ENCODE results near the gene LMF1. TPM values are rescaled to one million over a fixed set of nuclear protein-coding genes. Genes with fewer than 3 reads are reported as not detected.

LMF1 gene
- total and polyA plus RNA-seq, 7 experiments from 2014 or later = 10.6 to 63.1 (median 41.3) TPM

- Mint-ChIP-seq H3K27ac (no peak overlapping the region), H3K4me1 (no peaks in the 10 kb centered on the region), H3K9me3 (no peaks in the 10 kb centered on the region), H3K27me3 (peaks cover 0 to 2% (median 0%) of the 10 kb centered on the region in 5 donors), H3K4me3 (no peak overlapping the region), H3K36me3 (no peaks in the 10 kb centered on the region)
- no peak for ATAC-seq
- H3K9me3 ChIP-seq (ENCODE audit: control insufficient read depth in 2 of 3, low read length in 3 of 3) = no peaks in the 10 kb centered on the region
- no peak overlapping the region for H3K4me3 ChIP-seq (ENCODE audit: low read length)
- POLR2A ChIA-PET = no interaction called here
- DNase-seq = no peak
- H3K27me3 ChIP-seq (ENCODE audit: control insufficient read depth in 2 of 2, insufficient read depth in 2 of 2, low read length in 2 of 2) = no peaks in the 10 kb centered on the region
- intact Hi-C loops (cut with micrococcal nuclease) = no loop called here
- H3K27ac ChIP-seq (ENCODE audit: low read depth, low read length) = no peak overlapping the region
- H3K4me1 ChIP-seq (ENCODE audit: control insufficient read depth in 2 of 2, insufficient read depth in 2 of 2, low read length in 2 of 2) = no peaks in the 10 kb centered on the region
- CTCF ChIA-PET = no interaction called here
- H3K36me3 ChIP-seq (ENCODE audit: control insufficient read depth in 2 of 3, insufficient read depth in 3 of 3, low read length in 3 of 3) = peaks cover 0 to 3% (median 0%) of the 10 kb centered on the region in 3 experiments
These were observed 17.9 kb upstream of the LMF1 start for GRCh38 chr16:988471-989353.

DNA sequence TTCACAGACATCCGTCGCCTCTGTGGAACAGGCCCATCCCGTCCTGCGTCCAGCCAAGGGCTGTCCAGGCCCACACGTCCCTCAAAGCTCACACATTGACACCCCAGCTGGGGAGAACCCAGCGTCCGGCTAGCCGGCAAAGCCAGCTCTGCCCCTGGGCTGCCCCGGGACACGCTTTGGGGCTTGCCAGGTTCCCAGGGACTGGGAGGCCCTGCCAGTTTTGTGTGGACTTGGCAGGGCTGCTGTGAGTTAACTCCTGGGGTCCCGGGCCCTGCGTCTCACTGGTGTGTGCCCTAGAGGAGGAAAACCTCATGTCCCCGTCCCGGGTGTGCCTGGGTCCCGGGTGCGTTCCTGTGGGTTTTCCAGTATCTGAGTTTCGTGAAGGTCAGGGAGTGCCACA lies 17.1 kb upstream of the LMF1 start:
- Histone ChIP-seq H3K27me3 (ENCODE audit: control insufficient read depth in 2 of 2, insufficient read depth in 2 of 2, low read length in 2 of 2) (no peaks in the 10 kb centered on the region), H3K4me3 (ENCODE audit: low read length) (no peak overlapping the region), H3K27ac (ENCODE audit: low read depth, low read length) (no peak overlapping the region), H3K4me1 (ENCODE audit: control insufficient read depth in 2 of 2, insufficient read depth in 2 of 2, low read length in 2 of 2) (no peaks in the 10 kb centered on the region), H3K9me3 (ENCODE audit: control insufficient read depth in 2 of 3, low read length in 3 of 3) (no peaks in the 10 kb centered on the region), H3K36me3 (ENCODE audit: control insufficient read depth in 2 of 3, insufficient read depth in 3 of 3, low read length in 3 of 3) (peaks cover 0 to 3% (median 0%) of the 10 kb centered on the region in 3 experiments)
- Mint-ChIP-seq H3K36me3 (no peaks in the 10 kb centered on the region), H3K4me3 (no peak overlapping the region), H3K27me3 (peaks cover 0 to 6% (median 0%) of the 10 kb centered on the region in 5 donors), H3K27ac (no peak overlapping the region), H3K9me3 (no peaks in the 10 kb centered on the region), H3K4me1 (peaks cover 0 to 2% (median 0%) of the 10 kb centered on the region in 7 donors)
- intact Hi-C loops (cut with micrococcal nuclease) = no loop called here
- no peak for ATAC-seq
- ChIA-PET POLR2A (no interaction called here), CTCF (no interaction called here)
- no peak for DNase-seq

DNA sequence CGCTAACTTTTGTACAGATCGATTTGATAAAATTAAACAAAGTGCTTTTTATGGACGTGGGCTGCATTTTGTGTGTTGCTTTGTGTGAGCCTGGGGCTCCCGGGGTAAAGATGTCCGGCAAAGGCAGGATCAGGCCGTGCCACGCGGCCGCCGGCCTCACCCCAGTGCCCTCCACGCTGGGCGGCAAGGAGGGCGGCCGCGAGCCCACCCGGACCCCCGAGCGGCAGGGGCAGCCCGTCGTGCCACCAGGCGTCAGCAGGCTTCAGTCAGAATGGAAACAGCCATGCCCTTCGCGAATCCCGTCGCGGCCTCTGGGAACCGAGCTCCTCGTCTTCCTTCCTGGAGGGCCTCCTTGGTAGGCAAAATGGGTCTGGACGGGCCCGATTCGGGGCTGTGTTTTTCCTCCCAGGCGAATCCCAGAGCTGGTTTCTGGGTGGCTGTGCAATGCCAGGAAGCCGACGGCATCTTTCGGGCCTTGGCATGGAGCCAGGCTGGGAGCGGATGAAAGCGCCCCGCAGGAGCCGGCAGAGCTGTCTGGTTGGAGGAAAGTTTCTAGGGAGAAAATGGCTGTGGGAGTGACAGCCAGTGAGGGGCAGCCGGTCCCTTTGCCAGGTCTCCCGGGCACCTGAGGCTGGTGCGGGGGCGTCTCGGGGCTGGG lies 16.3 kb upstream of the LMF1 start:
- POLR2A ChIA-PET = no interaction called here

GRCh38 chr16:986411-986810 lies 15.6 kb upstream of the LMF1 start:
- Histone ChIP-seq H3K4me1 (ENCODE audit: control insufficient read depth in 2 of 2, insufficient read depth in 2 of 2, low read length in 2 of 2) (no peaks in the 10 kb centered on the region), H3K27me3 (ENCODE audit: control insufficient read depth in 2 of 2, insufficient read depth in 2 of 2, low read length in 2 of 2) (no peaks in the 10 kb centered on the region), H3K9me3 (ENCODE audit: control insufficient read depth in 2 of 3, low read length in 3 of 3) (no peaks in the 10 kb centered on the region), H3K4me3 (ENCODE audit: low read length) (no peak overlapping the region), H3K36me3 (ENCODE audit: control insufficient read depth in 2 of 3, insufficient read depth in 3 of 3, low read length in 3 of 3) (peaks cover 0 to 3% (median 0%) of the 10 kb centered on the region in 3 experiments), H3K27ac (ENCODE audit: low read depth, low read length) (no peak overlapping the region)
- peak overlapping the region in 1 of 9 donors; percentile 5 for H3K27ac Mint-ChIP-seq
- intact Hi-C loops (cut with micrococcal nuclease) = no loop called here
- ATAC-seq (no peak), DNase-seq (no peak)
- CTCF ChIA-PET = no interaction called here
- no peaks in the 10 kb centered on the region for H3K36me3 Mint-ChIP-seq
- POLR2A ChIA-PET = interaction anchor here (0.9 kb wide), 1 partner anchor 15 kb away, joined by 3 read pairs; the partner anchor contains the start of gene LMF1
- H3K4me1 Mint-ChIP-seq = peaks cover 0 to 5% (median 0%) of the 10 kb centered on the region in 7 donors
- peaks cover 0 to 10% (median 0%) of the 10 kb centered on the region in 5 donors for H3K27me3 Mint-ChIP-seq
- H3K4me3 Mint-ChIP-seq = no peak overlapping the region
- H3K9me3 Mint-ChIP-seq = no peaks in the 10 kb centered on the region

More for the DNA sequence above, 16.3 kb upstream of the LMF1 start:
- intact Hi-C loops (cut with micrococcal nuclease) = no loop called here
- no peaks in the 10 kb centered on the region for H3K36me3 Mint-ChIP-seq
- H3K27me3 ChIP-seq (ENCODE audit: control insufficient read depth in 2 of 2, insufficient read depth in 2 of 2, low read length in 2 of 2) = no peaks in the 10 kb centered on the region
- peaks cover 0 to 10% (median 0%) of the 10 kb centered on the region in 5 donors for H3K27me3 Mint-ChIP-seq
- H3K4me1 ChIP-seq (ENCODE audit: control insufficient read depth in 2 of 2, insufficient read depth in 2 of 2, low read length in 2 of 2) = no peaks in the 10 kb centered on the region
- peaks cover 0 to 3% (median 0%) of the 10 kb centered on the region in 3 experiments for H3K36me3 ChIP-seq (ENCODE audit: control insufficient read depth in 2 of 3, insufficient read depth in 3 of 3, low read length in 3 of 3)
- no peak overlapping the region for H3K4me3 ChIP-seq (ENCODE audit: low read length)
- no peak overlapping the region for H3K27ac Mint-ChIP-seq
- DNase-seq (no peak), ATAC-seq (no peak)
- H3K4me1 Mint-ChIP-seq = peaks cover 0 to 5% (median 0%) of the 10 kb centered on the region in 7 donors
- H3K27ac ChIP-seq (ENCODE audit: low read depth, low read length) = no peak overlapping the region
- CTCF ChIA-PET = no interaction called here
- H3K9me3 ChIP-seq (ENCODE audit: control insufficient read depth in 2 of 3, low read length in 3 of 3) = no peaks in the 10 kb centered on the region
- H3K9me3 Mint-ChIP-seq = no peaks in the 10 kb centered on the region
- H3K4me3 Mint-ChIP-seq = no peak overlapping the region

- H3K27ac ChIP-seq (ENCODE audit: low read depth, low read length) = no peak overlapping the region
- Mint-ChIP-seq H3K27me3 (peaks cover 0 to 14% (median 0%) of the 10 kb centered on the region in 5 donors), H3K4me1 (peaks cover 0 to 5% (median 0%) of the 10 kb centered on the region in 7 donors), H3K27ac (peak overlapping the region in 1 of 9 donors; percentile 41), H3K36me3 (no peaks in the 10 kb centered on the region), H3K4me3 (peak overlapping the region in 1 of 10 donors; percentile 25), H3K9me3 (peaks cover 0 to 3% (median 0%) of the 10 kb centered on the region in 11 donors)
- CTCF ChIA-PET = no interaction called here
- H3K36me3 ChIP-seq (ENCODE audit: control insufficient read depth in 2 of 3, insufficient read depth in 3 of 3, low read length in 3 of 3) = peaks cover 0 to 7% (median 0%) of the 10 kb centered on the region in 3 experiments
- ATAC-seq (no peak), DNase-seq (no peak)
- H3K9me3 ChIP-seq (ENCODE audit: control insufficient read depth in 2 of 3, low read length in 3 of 3) = no peaks in the 10 kb centered on the region
- H3K4me3 ChIP-seq (ENCODE audit: low read length) = no peak overlapping the region
- no peaks in the 10 kb centered on the region for H3K4me1 ChIP-seq (ENCODE audit: control insufficient read depth in 2 of 2, insufficient read depth in 2 of 2, low read length in 2 of 2)
- intact Hi-C loops (cut with micrococcal nuclease) = no loop called here
- H3K27me3 ChIP-seq (ENCODE audit: control insufficient read depth in 2 of 2, insufficient read depth in 2 of 2, low read length in 2 of 2) = no peaks in the 10 kb centered on the region
- POLR2A ChIA-PET = interaction anchor here (0.9 kb wide), 1 partner anchor 15 kb away, joined by 3 read pairs; the partner anchor contains the start of gene LMF1
These were observed 15.0 kb upstream of the LMF1 start for GRCh38 chr16:985646-986400.

All from naive thymus-derived CD4-positive, alpha-beta T cell (primary cell).